22Rv1 (cell line): ENCODE results near the gene INTS6.

ENCODE experiments used
- CTCF ChIP-seq: fragments of 450-650 bp; IDR thresholded peaks from 2 replicates; pipeline ENCODE4 v1.5.1; 2017; ENCODE audit warnings: mild to moderate bottlenecking
- ZFX ChIP-seq: fragments of 450-650 bp; IDR thresholded peaks from 2 replicates; pipeline ENCODE4 v1.6.1; 2017; ENCODE audit warnings: antibody characterized with exemption, borderline replicate concordance

GRCh38 chr13:51467730-51468129, 14.9 kb upstream of the INTS6 start:
- TF ChIP-seq ZFX (no peak), CTCF (no peak)
